Ectodermal cell (in vitro differentiated cells): ENCODE data around the gene PPARG.

Experiments used
- H3K27ac ChIP-seq: 2 replicates; pipeline ENCODE4 v1.7.0; 2013; ENCODE audit warnings: mild to moderate bottlenecking, low read depth, low read length; ENCODE audit not compliant: insufficient read depth, poor library complexity, severe bottlenecking
- H3K27me3 ChIP-seq: 2 replicates; pipeline ENCODE4 v1.7.0; 2013; ENCODE audit warnings: mild to moderate bottlenecking, low read length; ENCODE audit not compliant: insufficient read depth, control insufficient read depth, poor library complexity, severe bottlenecking
- H3K36me3 ChIP-seq: one replicate; pipeline ENCODE4 v1.7.0; 2013; ENCODE audit warnings: low read length; ENCODE audit not compliant: control insufficient read depth, insufficient read depth
- H3K4me1 ChIP-seq: one replicate; pipeline ENCODE4 v1.7.0; 2013; ENCODE audit warnings: low read length; ENCODE audit not compliant: control insufficient read depth, insufficient read depth
- H3K4me3 ChIP-seq: 2 replicates; pipeline ENCODE4 v1.7.0; 2013; ENCODE audit warnings: low read depth, low read length, control low read depth; ENCODE audit not compliant: insufficient read depth
- H3K9me3 ChIP-seq: 2 replicates; pipeline ENCODE4 v1.7.0; 2013; ENCODE audit warnings: mild to moderate bottlenecking, low read length, moderate library complexity; ENCODE audit not compliant: control insufficient read depth
- WGBS, 2 experiments: methylation state at CpG; one replicate each; pipeline ENCODE4 v1.1.7; 2013; ENCODE audit warnings: missing lambda C conversion rate in 2 of 2; 5-methylcytosine and 5-hydroxymethylcytosine counted together

PPARG gene

GRCh38 chr3:12439161-12439940, 150.5 kb downstream of the PPARG start:
- Histone ChIP-seq H3K36me3 (no peaks in the 10 kb centered on the region), H3K9me3 (no peaks in the 10 kb centered on the region), H3K27ac (no peak overlapping the region), H3K27me3 (no peaks in the 10 kb centered on the region), H3K4me1 (peaks cover 17% of the 10 kb centered on the region), H3K4me3 (no peak overlapping the region)
- WGBS, 2 experiments: 88 to 89% methylated on average over 11 of the region's 11 CpGs

GRCh38 chr3:12440927-12441714, 152.3 kb downstream of the PPARG start:
- no peaks in the 10 kb centered on the region for H3K36me3 ChIP-seq
- no peak overlapping the region for H3K27ac ChIP-seq
- 72 to 73% methylated on average over 21 of the region's 21 CpGs for WGBS, 2 experiments
- peaks cover 30% of the 10 kb centered on the region for H3K4me1 ChIP-seq
- no peaks in the 10 kb centered on the region for H3K27me3 ChIP-seq
- no peaks in the 10 kb centered on the region for H3K9me3 ChIP-seq
- no peak overlapping the region for H3K4me3 ChIP-seq

DNA sequence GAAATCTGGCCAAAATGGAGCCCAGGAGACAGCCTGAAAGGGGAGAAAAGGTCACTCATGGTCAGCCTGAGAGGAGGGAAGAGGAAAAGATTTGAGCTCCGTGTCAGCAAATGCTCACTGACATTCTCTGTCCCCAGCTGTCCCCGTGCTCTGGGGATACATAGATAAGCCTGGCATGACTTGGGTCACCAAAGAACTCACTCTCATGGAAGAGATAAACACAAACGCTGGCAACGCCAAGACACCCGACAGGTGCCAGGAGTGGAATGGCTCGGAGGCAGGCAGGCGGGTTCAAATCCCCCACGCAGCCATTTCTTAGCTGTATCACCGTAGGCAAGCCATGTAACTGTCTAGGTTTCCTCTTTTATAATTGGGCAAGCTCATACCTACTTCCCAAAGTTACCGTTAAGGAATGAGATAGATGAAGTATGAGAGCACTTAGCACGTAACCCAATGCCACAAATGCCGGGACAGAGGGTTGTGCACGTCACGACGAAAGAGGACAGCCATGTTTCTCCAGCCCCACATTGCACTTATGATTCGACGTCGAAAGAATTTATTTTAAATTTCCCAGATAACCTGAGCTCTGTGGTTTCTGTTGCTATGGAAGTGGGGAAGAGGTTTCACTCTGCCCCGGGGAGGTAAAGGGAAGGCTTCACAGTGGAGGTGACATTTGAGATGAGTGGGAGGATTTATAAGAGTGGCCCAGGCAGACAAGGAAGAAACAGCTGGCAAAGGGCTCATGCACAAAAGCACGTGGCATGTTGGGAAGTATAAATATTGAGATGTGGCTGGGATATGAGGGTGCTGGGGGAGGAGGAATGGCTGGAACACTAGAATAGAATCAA, 154.0 kb downstream of the PPARG start:
- 94% methylated on average over 20 of the region's 20 CpGs for WGBS, 2 experiments
- H3K27ac ChIP-seq: no peak overlapping the region
- H3K27me3 ChIP-seq: no peaks in the 10 kb centered on the region

DNA sequence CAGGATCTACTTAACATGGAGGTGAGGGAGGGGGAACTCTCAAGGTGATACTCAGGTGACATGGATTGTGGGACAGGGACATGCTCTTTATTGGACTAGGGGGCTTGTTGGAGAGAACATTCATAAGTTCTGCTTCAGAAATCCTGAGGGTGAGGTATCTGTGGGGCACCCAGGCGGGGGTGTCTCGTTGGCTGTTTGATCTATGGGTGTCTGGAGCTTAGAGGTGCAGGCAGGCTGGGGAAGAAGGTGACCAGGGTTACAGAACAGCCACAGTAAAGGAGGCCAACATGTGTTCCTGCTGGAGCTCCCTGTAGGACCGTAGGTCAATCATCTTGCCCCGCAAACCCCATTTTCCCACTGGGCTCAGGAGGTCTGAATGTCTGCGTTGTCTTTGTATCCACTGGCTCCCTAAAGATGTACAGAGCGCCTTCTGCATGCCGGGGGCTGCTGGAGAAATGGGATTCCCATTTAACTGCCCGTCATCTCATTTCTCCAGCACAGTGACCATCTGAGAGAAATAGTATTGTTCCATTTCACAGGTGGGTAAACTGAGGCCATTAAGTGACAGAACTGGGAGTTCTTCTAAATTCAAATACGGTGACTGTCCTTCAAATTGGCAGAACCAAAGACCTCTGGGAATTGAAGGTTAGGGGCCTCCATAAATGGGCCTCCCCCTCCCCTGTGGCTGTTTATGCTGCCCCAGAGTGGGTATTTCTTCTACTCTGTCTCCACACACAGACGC, 155.1 kb downstream of the PPARG start:
- Histone ChIP-seq H3K9me3 (no peaks in the 10 kb centered on the region), H3K4me1 (peaks cover 30% of the 10 kb centered on the region), H3K27me3 (no peaks in the 10 kb centered on the region), H3K36me3 (no peaks in the 10 kb centered on the region), H3K27ac (no peak overlapping the region), H3K4me3 (no peak overlapping the region)
- WGBS, 2 experiments: 95 to 96% methylated on average over 10 of the region's 10 CpGs

More for the DNA sequence above, 154.0 kb downstream of the PPARG start:
- H3K4me1 ChIP-seq: peaks cover 30% of the 10 kb centered on the region
- no peaks in the 10 kb centered on the region for H3K9me3 ChIP-seq
- no peak overlapping the region for H3K4me3 ChIP-seq
- H3K36me3 ChIP-seq: no peaks in the 10 kb centered on the region

- H3K4me1 ChIP-seq: peaks cover 30% of the 10 kb centered on the region
- no peaks in the 10 kb centered on the region for H3K36me3 ChIP-seq
- no peak overlapping the region for H3K4me3 ChIP-seq
- no peaks in the 10 kb centered on the region for H3K9me3 ChIP-seq
- no peak overlapping the region for H3K27ac ChIP-seq
- no peaks in the 10 kb centered on the region for H3K27me3 ChIP-seq
- WGBS, 2 experiments: 47 to 50% methylated on average over 24 of the region's 24 CpGs
Observed at GRCh38 chr3:12444582-12445471, 156.0 kb downstream of the PPARG start.

DNA sequence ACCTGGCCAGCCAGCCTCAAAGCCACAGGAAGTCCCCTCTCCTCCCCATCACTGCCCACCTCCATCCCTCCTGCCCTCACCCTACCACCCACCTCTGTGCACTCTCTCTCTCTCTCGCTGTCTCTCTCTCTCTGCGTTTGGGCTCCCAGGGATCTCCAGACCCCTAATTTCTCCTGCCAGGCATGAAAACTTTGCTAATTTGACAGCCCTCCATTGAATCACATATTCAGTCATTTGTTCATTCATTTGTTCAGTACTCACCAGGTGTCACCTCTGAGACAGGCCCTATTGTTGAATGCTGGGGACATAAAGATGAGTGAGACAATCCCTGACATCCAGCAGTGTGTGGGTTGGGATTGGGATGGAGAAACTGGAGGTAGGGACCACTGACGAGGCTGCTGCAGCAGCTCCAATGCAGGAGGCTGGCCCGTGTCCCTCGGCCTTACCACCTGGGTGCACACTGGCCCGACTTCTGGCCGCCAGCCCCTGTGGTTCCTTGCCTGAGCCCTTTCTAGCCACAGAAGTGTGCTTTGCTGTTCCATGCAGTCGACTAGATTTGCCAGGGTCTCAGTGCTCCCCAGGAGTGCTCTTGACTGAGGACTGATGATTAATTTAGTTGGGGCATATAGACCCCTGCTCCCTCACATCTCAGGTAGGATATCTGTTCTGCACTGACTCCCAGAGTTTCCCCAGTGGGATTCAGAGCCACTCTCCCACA, 156.8 kb downstream of the PPARG start:
- H3K9me3 ChIP-seq: no peaks in the 10 kb centered on the region
- WGBS, 2 experiments: 84 to 87% methylated on average over 8 of the region's 8 CpGs
- peaks cover 30% of the 10 kb centered on the region for H3K4me1 ChIP-seq
- H3K36me3 ChIP-seq: no peaks in the 10 kb centered on the region
- H3K27me3 ChIP-seq: no peaks in the 10 kb centered on the region
- no peak overlapping the region for H3K4me3 ChIP-seq
- no peak overlapping the region for H3K27ac ChIP-seq

GRCh38 chr3:12446298-12446697, 157.4 kb downstream of the PPARG start:
- no peaks in the 10 kb centered on the region for H3K36me3 ChIP-seq
- H3K4me3 ChIP-seq: no peak overlapping the region
- no peaks in the 10 kb centered on the region for H3K27me3 ChIP-seq
- no peaks in the 10 kb centered on the region for H3K9me3 ChIP-seq
- H3K4me1 ChIP-seq: peaks cover 25% of the 10 kb centered on the region
- WGBS, 2 experiments: 94% methylated on average over 7 of the region's 7 CpGs
- no peak overlapping the region for H3K27ac ChIP-seq

DNA sequence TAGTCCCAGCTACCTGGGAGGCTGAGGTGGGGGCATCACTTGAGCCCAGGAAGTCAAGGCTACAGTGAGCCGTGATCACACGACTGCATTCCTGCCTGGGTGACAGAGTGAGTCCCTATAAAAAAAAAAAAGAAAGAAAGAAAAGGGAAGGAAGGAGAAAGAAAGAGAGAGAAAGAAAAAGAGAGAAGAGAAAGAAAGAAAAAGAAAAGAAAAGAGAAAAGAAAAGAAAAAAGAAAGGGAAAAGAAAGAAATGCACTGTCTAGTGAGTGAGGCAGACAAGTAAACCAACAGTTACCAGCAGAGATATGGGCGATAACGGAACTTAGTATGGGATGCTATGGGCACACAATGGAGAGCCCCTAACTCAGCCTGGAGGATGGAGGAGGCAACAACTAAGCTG, 158.2 kb downstream of the PPARG start:
- H3K27me3 ChIP-seq: no peaks in the 10 kb centered on the region

More for the DNA sequence above, 158.2 kb downstream of the PPARG start:
- WGBS, 2 experiments: 92% methylated on average over 4 of the region's 4 CpGs
- peaks cover 18% of the 10 kb centered on the region for H3K4me1 ChIP-seq
- no peaks in the 10 kb centered on the region for H3K9me3 ChIP-seq
- no peaks in the 10 kb centered on the region for H3K36me3 ChIP-seq
- H3K27ac ChIP-seq: no peak overlapping the region
- no peak overlapping the region for H3K4me3 ChIP-seq
